ACC112 (cell line): ENCODE data around the gene ACE2.

ENCODE experiments used
- H2AFZ ChIP-seq: fragments of 200-600 bp; sonication (generic); one replicate; pipeline ENCODE4 v1.6.0; 2017; ENCODE audit warnings: antibody characterized with exemption, low read length; ENCODE audit not compliant: unreplicated experiment
- H3K27ac ChIP-seq: fragments of 200-600 bp; sonication (generic); 2 replicates; pipeline ENCODE4 v1.5.1; 2014; ENCODE audit warnings: low read depth, mild to moderate bottlenecking, antibody characterized with exemption, low read length, moderate library complexity
- H3K27me3 ChIP-seq: fragments of 200-600 bp; sonication (generic); 2 replicates; pipeline ENCODE4 v1.6.1; 2014; ENCODE audit warnings: mild to moderate bottlenecking, antibody characterized with exemption, low read length, moderate library complexity, mixed read lengths; ENCODE audit not compliant: insufficient read depth
- H3K36me3 ChIP-seq: fragments of 200-600 bp; sonication (generic); 2 replicates; pipeline ENCODE4 v1.6.1; 2016; ENCODE audit warnings: mild to moderate bottlenecking, antibody characterized with exemption, low read length, moderate library complexity, mixed read lengths; ENCODE audit not compliant: insufficient read depth
- H3K4me1 ChIP-seq: fragments of 200-600 bp; sonication (generic); one replicate; pipeline ENCODE4 v1.6.1; 2016; ENCODE audit warnings: low read length, mixed read lengths; ENCODE audit not compliant: insufficient read depth, unreplicated experiment, control insufficient read depth
- H3K4me3 ChIP-seq: fragments of 200-600 bp; sonication (generic); 2 replicates; pipeline ENCODE4 v1.5.1; 2014; ENCODE audit warnings: mild to moderate bottlenecking, low read depth, low read length
- H3K79me2 ChIP-seq: fragments of 200-600 bp; sonication (generic); one replicate; pipeline ENCODE4 v1.6.0; 2016; ENCODE audit warnings: low read length; ENCODE audit not compliant: control insufficient read depth, unreplicated experiment, insufficient read depth

The ACE2 gene

GRCh38 chrX:15549189-15550012 is 51.4 kb downstream of the ACE2 start:
- no peaks in the 10 kb centered on the region for H3K36me3 ChIP-seq
- H2AFZ ChIP-seq, result no peak overlapping the region
- no peaks in the 10 kb centered on the region for H3K4me1 ChIP-seq
- H3K4me3 ChIP-seq, result no peak overlapping the region
- peaks cover 3% of the 10 kb centered on the region; the same call in 1 of the 2 replicates for H3K27me3 ChIP-seq
- no peaks in the 10 kb centered on the region for H3K79me2 ChIP-seq
- no peak overlapping the region for H3K27ac ChIP-seq

GRCh38 chrX:15547356-15547755 is 53.4 kb downstream of the ACE2 start:
- no peak overlapping the region for H3K27ac ChIP-seq
- H3K79me2 ChIP-seq, result no peaks in the 10 kb centered on the region
- H2AFZ ChIP-seq, result no peak overlapping the region
- no peaks in the 10 kb centered on the region for H3K36me3 ChIP-seq
- H3K4me3 ChIP-seq, result no peak overlapping the region
- H3K27me3 ChIP-seq, result peaks cover 13% of the 10 kb centered on the region; the same call in 1 of the 2 replicates
- no peaks in the 10 kb centered on the region for H3K4me1 ChIP-seq

GRCh38 chrX:15546745-15547144 is 54.0 kb downstream of the ACE2 start:
- H3K27ac ChIP-seq, result no peak overlapping the region
- no peak overlapping the region for H3K4me3 ChIP-seq
- no peaks in the 10 kb centered on the region for H3K36me3 ChIP-seq
- no peak overlapping the region for H2AFZ ChIP-seq
- H3K4me1 ChIP-seq, result no peaks in the 10 kb centered on the region
- H3K79me2 ChIP-seq, result no peaks in the 10 kb centered on the region
- peaks cover 13% of the 10 kb centered on the region; the same call in 1 of the 2 replicates for H3K27me3 ChIP-seq

- H3K27me3 ChIP-seq, result peaks cover 23% of the 10 kb centered on the region; the same call in 1 of the 2 replicates
- H3K79me2 ChIP-seq, result no peaks in the 10 kb centered on the region
- no peak overlapping the region for H2AFZ ChIP-seq
- H3K27ac ChIP-seq, result no peak overlapping the region
- no peak overlapping the region for H3K4me3 ChIP-seq
- H3K4me1 ChIP-seq, result no peaks in the 10 kb centered on the region
- no peaks in the 10 kb centered on the region for H3K36me3 ChIP-seq
Measured at GRCh38 chrX:15530318-15530717, 70.4 kb downstream of the ACE2 start.

GRCh38 chrX:15529165-15529564 is 71.6 kb downstream of the ACE2 start:
- H2AFZ ChIP-seq, result no peak overlapping the region
- no peak overlapping the region for H3K4me3 ChIP-seq
- H3K27ac ChIP-seq, result no peak overlapping the region
- H3K36me3 ChIP-seq, result no peaks in the 10 kb centered on the region
- no peaks in the 10 kb centered on the region for H3K79me2 ChIP-seq
- no peaks in the 10 kb centered on the region for H3K4me1 ChIP-seq
- H3K27me3 ChIP-seq, result peaks cover 21% of the 10 kb centered on the region; the same call in 1 of the 2 replicates

GRCh38 chrX:15525664-15526416 is 74.9 kb downstream of the ACE2 start:
- Histone ChIP-seq H3K4me1 (no peaks in the 10 kb centered on the region), H3K27ac (no peak overlapping the region), H3K79me2 (no peaks in the 10 kb centered on the region), H3K4me3 (no peak overlapping the region), H2AFZ (no peak overlapping the region), H3K27me3 (peaks cover 10% of the 10 kb centered on the region; the same call in 1 of the 2 replicates), H3K36me3 (no peaks in the 10 kb centered on the region)

- no peak overlapping the region for H3K4me3 ChIP-seq
- no peak overlapping the region for H3K27ac ChIP-seq
- no peaks in the 10 kb centered on the region for H3K36me3 ChIP-seq
- H3K4me1 ChIP-seq, result no peaks in the 10 kb centered on the region
- H3K79me2 ChIP-seq, result no peaks in the 10 kb centered on the region
- no peak overlapping the region for H2AFZ ChIP-seq
- H3K27me3 ChIP-seq, result peaks cover 6% of the 10 kb centered on the region; the same call in 1 of the 2 replicates
Measured at GRCh38 chrX:15524417-15524816, 76.3 kb downstream of the ACE2 start.

GRCh38 chrX:15523088-15523487 is 77.7 kb downstream of the ACE2 start:
- Histone ChIP-seq H3K36me3 (no peaks in the 10 kb centered on the region), H3K27me3 (peaks cover 6% of the 10 kb centered on the region; the same call in 1 of the 2 replicates)

GRCh38 chrX:15522464-15522863 is 78.3 kb downstream of the ACE2 start:
- no peaks in the 10 kb centered on the region for H3K36me3 ChIP-seq
- H3K4me1 ChIP-seq, result no peaks in the 10 kb centered on the region
- no peaks in the 10 kb centered on the region for H3K79me2 ChIP-seq
- peaks cover 6% of the 10 kb centered on the region; the same call in 1 of the 2 replicates for H3K27me3 ChIP-seq
- H3K27ac ChIP-seq, result no peak overlapping the region
- H3K4me3 ChIP-seq, result no peak overlapping the region
- H2AFZ ChIP-seq, result no peak overlapping the region

More at GRCh38 chrX:15523088-15523487, 77.7 kb downstream of the ACE2 start:
- H2AFZ ChIP-seq, result no peak overlapping the region
- no peak overlapping the region for H3K27ac ChIP-seq
- H3K4me3 ChIP-seq, result no peak overlapping the region
- H3K4me1 ChIP-seq, result no peaks in the 10 kb centered on the region
- H3K79me2 ChIP-seq, result no peaks in the 10 kb centered on the region

GRCh38 chrX:15515931-15516330 is 84.8 kb downstream of the ACE2 start:
- H2AFZ ChIP-seq, result no peak overlapping the region
- no peaks in the 10 kb centered on the region for H3K36me3 ChIP-seq
- no peak overlapping the region for H3K27ac ChIP-seq
- H3K79me2 ChIP-seq, result no peaks in the 10 kb centered on the region
- peaks cover 10% of the 10 kb centered on the region for H3K27me3 ChIP-seq
- H3K4me1 ChIP-seq, result no peaks in the 10 kb centered on the region
- no peak overlapping the region for H3K4me3 ChIP-seq
